ENCODE results near the gene ZNF664.

DNA sequence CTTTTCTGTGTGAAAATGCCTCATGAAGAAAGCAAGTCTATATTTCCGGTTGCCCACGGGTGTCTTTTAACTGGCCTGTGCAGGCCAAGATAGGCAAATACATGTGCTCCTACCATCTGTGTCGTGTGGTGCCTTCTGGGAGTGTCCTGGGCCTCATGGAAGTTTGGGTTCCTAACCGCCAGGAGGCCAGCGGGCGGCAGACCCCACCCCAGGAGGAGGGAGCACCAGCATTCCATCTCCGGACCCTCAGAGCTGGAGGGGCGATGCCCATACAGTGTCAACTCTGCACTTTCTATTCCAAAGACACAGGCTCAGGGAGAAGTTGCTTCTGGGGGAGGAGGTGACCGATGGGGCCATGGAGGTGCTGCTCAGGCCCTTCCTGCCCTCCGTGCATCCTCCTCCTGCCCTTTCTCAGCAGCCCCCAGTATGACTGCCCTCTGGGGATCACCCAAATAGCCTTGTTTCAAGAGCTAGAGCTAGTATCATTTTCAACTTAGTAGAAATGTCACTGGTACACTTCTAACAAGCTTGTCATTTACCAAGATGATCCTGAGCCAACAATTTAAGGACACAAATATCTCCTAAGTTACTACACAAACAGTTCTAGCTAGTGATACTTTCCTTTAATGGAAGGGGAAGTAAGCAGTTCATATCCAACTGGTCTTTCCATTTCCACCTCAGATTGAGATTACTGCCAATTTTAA lies 18.2 kb upstream of the ZNF664 start:
- TF ChIP-seq, protein P1, sequence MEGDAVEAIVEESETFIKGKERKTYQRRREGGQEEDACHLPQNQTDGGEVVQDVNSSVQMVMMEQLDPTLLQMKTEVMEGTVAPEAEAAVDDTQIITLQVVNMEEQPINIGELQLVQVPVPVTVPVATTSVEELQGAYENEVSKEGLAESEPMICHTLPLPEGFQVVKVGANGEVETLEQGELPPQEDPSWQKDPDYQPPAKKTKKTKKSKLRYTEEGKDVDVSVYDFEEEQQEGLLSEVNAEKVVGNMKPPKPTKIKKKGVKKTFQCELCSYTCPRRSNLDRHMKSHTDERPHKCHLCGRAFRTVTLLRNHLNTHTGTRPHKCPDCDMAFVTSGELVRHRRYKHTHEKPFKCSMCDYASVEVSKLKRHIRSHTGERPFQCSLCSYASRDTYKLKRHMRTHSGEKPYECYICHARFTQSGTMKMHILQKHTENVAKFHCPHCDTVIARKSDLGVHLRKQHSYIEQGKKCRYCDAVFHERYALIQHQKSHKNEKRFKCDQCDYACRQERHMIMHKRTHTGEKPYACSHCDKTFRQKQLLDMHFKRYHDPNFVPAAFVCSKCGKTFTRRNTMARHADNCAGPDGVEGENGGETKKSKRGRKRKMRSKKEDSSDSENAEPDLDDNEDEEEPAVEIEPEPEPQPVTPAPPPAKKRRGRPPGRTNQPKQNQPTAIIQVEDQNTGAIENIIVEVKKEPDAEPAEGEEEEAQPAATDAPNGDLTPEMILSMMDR (IDR thresholded peaks at IDR 0.05 in 2 of 3, conservative IDR thresholded peaks at IDR 0.05 in 1 of 3; ENCODE audit: insufficient read depth in 2 of 3, low read depth in 1 of 3, low read length in 3 of 3) = no peak
- TF ChIP-seq, protein P2, sequence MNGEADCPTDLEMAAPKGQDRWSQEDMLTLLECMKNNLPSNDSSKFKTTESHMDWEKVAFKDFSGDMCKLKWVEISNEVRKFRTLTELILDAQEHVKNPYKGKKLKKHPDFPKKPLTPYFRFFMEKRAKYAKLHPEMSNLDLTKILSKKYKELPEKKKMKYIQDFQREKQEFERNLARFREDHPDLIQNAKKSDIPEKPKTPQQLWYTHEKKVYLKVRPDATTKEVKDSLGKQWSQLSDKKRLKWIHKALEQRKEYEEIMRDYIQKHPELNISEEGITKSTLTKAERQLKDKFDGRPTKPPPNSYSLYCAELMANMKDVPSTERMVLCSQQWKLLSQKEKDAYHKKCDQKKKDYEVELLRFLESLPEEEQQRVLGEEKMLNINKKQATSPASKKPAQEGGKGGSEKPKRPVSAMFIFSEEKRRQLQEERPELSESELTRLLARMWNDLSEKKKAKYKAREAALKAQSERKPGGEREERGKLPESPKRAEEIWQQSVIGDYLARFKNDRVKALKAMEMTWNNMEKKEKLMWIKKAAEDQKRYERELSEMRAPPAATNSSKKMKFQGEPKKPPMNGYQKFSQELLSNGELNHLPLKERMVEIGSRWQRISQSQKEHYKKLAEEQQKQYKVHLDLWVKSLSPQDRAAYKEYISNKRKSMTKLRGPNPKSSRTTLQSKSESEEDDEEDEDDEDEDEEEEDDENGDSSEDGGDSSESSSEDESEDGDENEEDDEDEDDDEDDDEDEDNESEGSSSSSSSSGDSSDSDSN (IDR thresholded peaks at IDR 0.05; ENCODE audit: borderline replicate concordance in 1 of 2, low read depth in 2 of 2, low read length in 2 of 2) = no peak
- TF ChIP-seq MTA2 (IDR thresholded peaks at IDR 0.05; ENCODE audit: low read depth) = no peak
